Measurements from ENCODE around the gene EXD2. TPM values are rescaled to one million over a fixed set of nuclear protein-coding genes. Genes with fewer than 3 reads are reported as not detected.

EXD2 gene
- polyA plus RNA-seq, 2 of the 4 experiments (the other 2 are of a cell fraction) = 13.9 to 22.1 TPM

DNA sequence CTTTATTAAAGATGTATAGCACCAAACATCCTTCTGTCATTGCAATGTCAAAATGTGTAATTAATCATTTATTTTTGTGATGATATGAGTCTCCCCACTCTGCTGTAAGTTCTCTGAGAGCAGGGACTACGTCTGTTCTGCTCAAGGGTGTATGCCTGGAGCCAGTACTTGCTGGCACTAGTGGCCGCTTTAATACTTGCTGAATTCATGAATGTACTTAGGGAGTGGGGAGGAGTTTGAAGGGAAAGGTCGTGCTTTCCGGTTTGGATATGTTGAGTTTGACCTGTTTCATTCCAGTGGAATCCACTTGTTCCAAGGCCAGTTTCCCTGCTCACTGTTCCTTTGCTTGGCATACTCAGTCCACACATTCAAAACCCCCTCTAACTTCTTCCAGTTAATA, 36.5 kb upstream of the EXD2 start:
- ChIA-PET POLR2A (interaction anchor here (2.5 kb wide), 1 partner anchor 37 kb away, joined by 14 read pairs; the partner anchor contains the start of gene EXD2), CTCF (interaction anchor here (0.6 to 1.1 kb wide), 4 partner anchors 14 to 285 kb away, joined by 3 read pairs; no protein-coding TSS in a partner anchor)
- FAIRE-seq (no peak), DNase-seq (ENCODE audit: low read depth in 1 of 2, low spot score in 1 of 2) (peak; percentile 65 to 74), ATAC-seq (peak; percentile 41 to 60; a peak in 5 of 6 replicates)
- H3K4me3 ChIP-seq = no peak overlapping the region
- TF ChIP-seq HOXB13 (CRISPR knock-in tag; IDR thresholded peaks at IDR 0.05; ENCODE audit: low read depth) (no peak), RAD21 (conservative IDR thresholded peaks at IDR 0.05 in 1 of 2, IDR thresholded peaks at IDR 0.05 in 1 of 2) (no peak), MAFK (IDR thresholded peaks at IDR 0.05; ENCODE audit: partially characterized antibody) (no peak), CEBPB (IDR thresholded peaks at IDR 0.05) (no peak), KDM5A (IDR thresholded peaks at IDR 0.05) (no peak), JUNB (IDR thresholded peaks at IDR 0.05) (no peak), KDM1A (IDR thresholded peaks at IDR 0.05; ENCODE audit: low read depth) (no peak), NPAS2 (CRISPR knock-in tag; IDR thresholded peaks at IDR 0.05; ENCODE audit: borderline replicate concordance) (no peak), ZNF302 (CRISPR knock-in tag; IDR thresholded peaks at IDR 0.05) (no peak), BHLHE40 (IDR thresholded peaks at IDR 0.05; ENCODE audit: low read depth, low read length) (no peak)
- TF ChIP-seq, protein P1, sequence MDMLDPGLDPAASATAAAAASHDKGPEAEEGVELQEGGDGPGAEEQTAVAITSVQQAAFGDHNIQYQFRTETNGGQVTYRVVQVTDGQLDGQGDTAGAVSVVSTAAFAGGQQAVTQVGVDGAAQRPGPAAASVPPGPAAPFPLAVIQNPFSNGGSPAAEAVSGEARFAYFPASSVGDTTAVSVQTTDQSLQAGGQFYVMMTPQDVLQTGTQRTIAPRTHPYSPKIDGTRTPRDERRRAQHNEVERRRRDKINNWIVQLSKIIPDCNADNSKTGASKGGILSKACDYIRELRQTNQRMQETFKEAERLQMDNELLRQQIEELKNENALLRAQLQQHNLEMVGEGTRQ (IDR thresholded peaks at IDR 0.05) = no peak
- TF ChIP-seq, protein P2, sequence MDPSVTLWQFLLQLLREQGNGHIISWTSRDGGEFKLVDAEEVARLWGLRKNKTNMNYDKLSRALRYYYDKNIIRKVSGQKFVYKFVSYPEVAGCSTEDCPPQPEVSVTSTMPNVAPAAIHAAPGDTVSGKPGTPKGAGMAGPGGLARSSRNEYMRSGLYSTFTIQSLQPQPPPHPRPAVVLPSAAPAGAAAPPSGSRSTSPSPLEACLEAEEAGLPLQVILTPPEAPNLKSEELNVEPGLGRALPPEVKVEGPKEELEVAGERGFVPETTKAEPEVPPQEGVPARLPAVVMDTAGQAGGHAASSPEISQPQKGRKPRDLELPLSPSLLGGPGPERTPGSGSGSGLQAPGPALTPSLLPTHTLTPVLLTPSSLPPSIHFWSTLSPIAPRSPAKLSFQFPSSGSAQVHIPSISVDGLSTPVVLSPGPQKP (IDR thresholded peaks at IDR 0.05; ENCODE audit: low read depth, low read length) = no peak
- TF ChIP-seq, protein P3, sequence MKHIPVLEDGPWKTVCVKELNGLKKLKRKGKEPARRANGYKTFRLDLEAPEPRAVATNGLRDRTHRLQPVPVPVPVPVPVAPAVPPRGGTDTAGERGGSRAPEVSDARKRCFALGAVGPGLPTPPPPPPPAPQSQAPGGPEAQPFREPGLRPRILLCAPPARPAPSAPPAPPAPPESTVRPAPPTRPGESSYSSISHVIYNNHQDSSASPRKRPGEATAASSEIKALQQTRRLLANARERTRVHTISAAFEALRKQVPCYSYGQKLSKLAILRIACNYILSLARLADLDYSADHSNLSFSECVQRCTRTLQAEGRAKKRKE (CRISPR knock-in tag; IDR thresholded peaks at IDR 0.05; ENCODE audit: low read depth) = no peak
- no peaks in the 10 kb centered on the region for H3K9me3 ChIP-seq
- H3K4me2 ChIP-seq = peak overlapping the region; percentile 91
- peak overlapping the region in 1 of 2 experiments; percentile 45; a peak in 1 of 6 replicates for H3K27ac ChIP-seq
- peaks cover 27% of the 10 kb centered on the region for H3K4me1 ChIP-seq
- WGBS (ENCODE audit: missing lambda C conversion rate) = 9% methylated on average over 4 of the region's 4 CpGs

DNA sequence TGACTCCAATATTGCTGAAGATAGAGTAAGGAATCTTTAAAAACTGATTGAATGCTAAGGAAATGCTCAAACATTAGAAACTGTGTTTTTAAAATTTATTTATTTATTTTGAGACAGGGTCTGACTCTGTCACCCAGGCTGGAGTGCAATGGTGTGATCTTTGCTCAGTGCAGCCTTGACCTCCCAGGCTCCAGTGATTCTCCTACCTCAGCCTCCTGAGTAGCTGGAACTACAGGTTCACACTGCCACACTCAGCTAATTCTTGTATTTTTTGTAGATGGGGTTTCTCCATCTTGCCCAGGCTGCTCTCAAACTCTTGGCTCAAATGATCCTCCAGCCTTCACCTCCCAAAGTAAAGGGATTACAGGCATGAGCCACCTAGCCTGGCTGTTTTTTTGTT, 35.1 kb upstream of the EXD2 start:
- H3K4me3 ChIP-seq = no peak overlapping the region
- no peak overlapping the region for H3K27ac ChIP-seq
- DNase-seq (ENCODE audit: low read depth in 1 of 2, low spot score in 1 of 2) (no peak), FAIRE-seq (no peak), ATAC-seq (no peak)
- 0 out of 3 replicates have a peak, but pooled peaks cover 2% of the 10 kb centered on the region for H3K9me3 ChIP-seq
- CTCF ChIA-PET = no interaction called here
- no peak overlapping the region for H3K4me2 ChIP-seq
- TF ChIP-seq, protein P4, sequence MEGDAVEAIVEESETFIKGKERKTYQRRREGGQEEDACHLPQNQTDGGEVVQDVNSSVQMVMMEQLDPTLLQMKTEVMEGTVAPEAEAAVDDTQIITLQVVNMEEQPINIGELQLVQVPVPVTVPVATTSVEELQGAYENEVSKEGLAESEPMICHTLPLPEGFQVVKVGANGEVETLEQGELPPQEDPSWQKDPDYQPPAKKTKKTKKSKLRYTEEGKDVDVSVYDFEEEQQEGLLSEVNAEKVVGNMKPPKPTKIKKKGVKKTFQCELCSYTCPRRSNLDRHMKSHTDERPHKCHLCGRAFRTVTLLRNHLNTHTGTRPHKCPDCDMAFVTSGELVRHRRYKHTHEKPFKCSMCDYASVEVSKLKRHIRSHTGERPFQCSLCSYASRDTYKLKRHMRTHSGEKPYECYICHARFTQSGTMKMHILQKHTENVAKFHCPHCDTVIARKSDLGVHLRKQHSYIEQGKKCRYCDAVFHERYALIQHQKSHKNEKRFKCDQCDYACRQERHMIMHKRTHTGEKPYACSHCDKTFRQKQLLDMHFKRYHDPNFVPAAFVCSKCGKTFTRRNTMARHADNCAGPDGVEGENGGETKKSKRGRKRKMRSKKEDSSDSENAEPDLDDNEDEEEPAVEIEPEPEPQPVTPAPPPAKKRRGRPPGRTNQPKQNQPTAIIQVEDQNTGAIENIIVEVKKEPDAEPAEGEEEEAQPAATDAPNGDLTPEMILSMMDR (IDR thresholded peaks at IDR 0.05) = no peak
- TF ChIP-seq MAFK (IDR thresholded peaks at IDR 0.05; ENCODE audit: partially characterized antibody) (no peak), RNF2 (IDR thresholded peaks at IDR 0.05; ENCODE audit: borderline replicate concordance, low read depth) (no peak), EHMT2 (IDR thresholded peaks at IDR 0.05; ENCODE audit: low read depth) (no peak), CHD2 (IDR thresholded peaks at IDR 0.05; ENCODE audit: low read length, partially characterized antibody) (no peak), EP300 (IDR thresholded peaks at IDR 0.05) (no peak), RAD21 (conservative IDR thresholded peaks at IDR 0.05 in 1 of 2, IDR thresholded peaks at IDR 0.05 in 1 of 2) (no peak), FOSL2 (IDR thresholded peaks at IDR 0.05) (no peak), FOSL2 (CRISPR knock-in tag; IDR thresholded peaks at IDR 0.05) (no peak), POLR2AphosphoS2 (conservative IDR thresholded peaks at IDR 0.05; ENCODE audit: low read length) (no peak), JUNB (IDR thresholded peaks at IDR 0.05) (no peak), HOXB13 (CRISPR knock-in tag; IDR thresholded peaks at IDR 0.05; ENCODE audit: low read depth) (no peak), NPAS2 (CRISPR knock-in tag; IDR thresholded peaks at IDR 0.05; ENCODE audit: borderline replicate concordance) (no peak), RFX5 (IDR thresholded peaks at IDR 0.05) (no peak)
- TF ChIP-seq, protein P5, sequence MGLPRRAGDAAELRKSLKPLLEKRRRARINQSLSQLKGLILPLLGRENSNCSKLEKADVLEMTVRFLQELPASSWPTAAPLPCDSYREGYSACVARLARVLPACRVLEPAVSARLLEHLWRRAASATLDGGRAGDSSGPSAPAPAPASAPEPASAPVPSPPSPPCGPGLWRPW (IDR thresholded peaks at IDR 0.05) = no peak
- TF ChIP-seq, protein P1 (IDR thresholded peaks at IDR 0.05) = no peak
- H3K4me1 ChIP-seq = peaks cover 16% of the 10 kb centered on the region
- POLR2A ChIA-PET = no interaction called here
